ENCODE results near the gene PEBP1. TPM values are rescaled to one million over a fixed set of nuclear protein-coding genes. Genes with fewer than 3 reads are reported as not detected.
"Not testable (repeated sequence)": the region's sequence is repeated elsewhere in the genome, so short reads cannot be mapped to it uniquely, and the experiment has no call there.

The PEBP1 gene
- total RNA-seq, 1 donor from 2014 or later: 494 TPM

DNA sequence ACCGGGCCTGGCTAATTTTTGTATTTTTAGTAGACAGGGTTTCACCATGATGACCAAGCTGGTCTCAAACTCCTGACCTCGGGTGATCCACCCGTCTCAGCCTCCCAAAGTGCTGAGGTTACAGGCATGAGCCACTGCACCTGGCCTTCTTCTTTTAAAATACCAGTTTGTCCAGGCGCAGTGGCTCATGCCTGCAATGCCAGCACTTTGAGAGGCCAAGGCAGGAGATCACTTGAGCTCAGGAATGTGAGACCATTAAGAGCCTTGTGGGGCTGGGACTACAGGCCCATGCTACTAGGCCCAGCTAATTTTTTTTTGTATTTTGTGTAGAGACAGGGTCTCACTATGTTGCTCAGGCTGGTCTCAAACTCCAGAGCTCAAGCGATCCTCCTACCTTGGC is 8.1 kb upstream of the PEBP1 start:
- no peak overlapping the region for H3K4me3 ChIP-seq (ENCODE audit: low read depth, low read length)
- no peak for TF ChIP-seq CTCF (conservative IDR thresholded peaks at IDR 0.05; ENCODE audit: low read depth, low read length)
- no peak for DNase-seq (ENCODE audit: low read depth)

GRCh38 chr12:118129436-118129835 is 6.5 kb upstream of the PEBP1 start:
- DNase-seq (ENCODE audit: low read depth); H3K4me3 ChIP-seq (ENCODE audit: low read depth, low read length): not testable (repeated sequence)

DNA sequence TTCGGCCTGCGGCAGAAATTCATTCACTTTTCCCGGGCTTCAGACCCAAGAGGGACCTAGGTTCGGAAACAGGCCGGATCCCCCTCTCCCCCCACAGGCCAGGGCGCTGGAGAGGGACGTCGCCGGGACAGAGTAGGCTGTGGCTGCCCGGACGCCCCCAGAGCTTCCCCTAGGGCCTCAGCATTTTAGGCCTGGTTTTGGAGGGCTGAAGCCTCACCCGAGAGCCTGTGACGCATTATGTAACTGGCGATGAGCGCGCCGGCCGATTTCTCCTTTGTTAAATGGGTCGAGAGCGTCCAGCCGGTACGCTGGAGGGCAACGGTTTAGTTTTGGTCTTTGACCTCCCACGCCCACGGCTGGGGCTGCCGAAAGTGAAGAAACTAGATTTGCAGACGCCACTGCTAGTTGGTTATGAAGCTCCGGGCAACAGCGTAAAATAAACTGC is 657 bp downstream of the PEBP1 start:
- no peak for DNase-seq (ENCODE audit: low read depth)
- no peak for TF ChIP-seq CTCF (conservative IDR thresholded peaks at IDR 0.05; ENCODE audit: low read depth, low read length)
- H3K4me3 ChIP-seq (ENCODE audit: low read depth, low read length): peak overlapping the region; percentile 94

GRCh38 chr12:118137148-118137678 is 1.3 kb downstream of the PEBP1 start:
- H3K4me3 ChIP-seq (ENCODE audit: low read depth, low read length): peak overlapping the region; percentile 94
- no peak for DNase-seq (ENCODE audit: low read depth)
- no peak for TF ChIP-seq CTCF (conservative IDR thresholded peaks at IDR 0.05; ENCODE audit: low read depth, low read length)

GRCh38 chr12:118140825-118141224 is 4.9 kb downstream of the PEBP1 start:
- no peak overlapping the region for H3K4me3 ChIP-seq (ENCODE audit: low read depth, low read length)
- no peak for DNase-seq (ENCODE audit: low read depth)
- TF ChIP-seq CTCF (conservative IDR thresholded peaks at IDR 0.05; ENCODE audit: low read depth, low read length): no peak

- no peak for DNase-seq (ENCODE audit: low read depth)
- H3K4me3 ChIP-seq (ENCODE audit: low read depth, low read length): no peak overlapping the region
- TF ChIP-seq CTCF (conservative IDR thresholded peaks at IDR 0.05; ENCODE audit: low read depth, low read length): no peak
Observed at GRCh38 chr12:118144499-118144898, 8.6 kb downstream of the PEBP1 start.

- TF ChIP-seq CTCF (conservative IDR thresholded peaks at IDR 0.05; ENCODE audit: low read depth, low read length): no peak
- no peak for DNase-seq (ENCODE audit: low read depth)
- H3K4me3 ChIP-seq (ENCODE audit: low read depth, low read length): no peak overlapping the region
Observed at GRCh38 chr12:118145113-118145797, 9.3 kb downstream of the PEBP1 start.
